ENCODE data around the gene SLC39A11. TPM values are rescaled to one million over a fixed set of nuclear protein-coding genes. Genes with fewer than 3 reads are reported as not detected.

Gene SLC39A11
- polyA plus RNA-seq, 1 of the 3 experiments (the other 2 are of a cell fraction) = 23.5 TPM

- TF ChIP-seq, protein P1, sequence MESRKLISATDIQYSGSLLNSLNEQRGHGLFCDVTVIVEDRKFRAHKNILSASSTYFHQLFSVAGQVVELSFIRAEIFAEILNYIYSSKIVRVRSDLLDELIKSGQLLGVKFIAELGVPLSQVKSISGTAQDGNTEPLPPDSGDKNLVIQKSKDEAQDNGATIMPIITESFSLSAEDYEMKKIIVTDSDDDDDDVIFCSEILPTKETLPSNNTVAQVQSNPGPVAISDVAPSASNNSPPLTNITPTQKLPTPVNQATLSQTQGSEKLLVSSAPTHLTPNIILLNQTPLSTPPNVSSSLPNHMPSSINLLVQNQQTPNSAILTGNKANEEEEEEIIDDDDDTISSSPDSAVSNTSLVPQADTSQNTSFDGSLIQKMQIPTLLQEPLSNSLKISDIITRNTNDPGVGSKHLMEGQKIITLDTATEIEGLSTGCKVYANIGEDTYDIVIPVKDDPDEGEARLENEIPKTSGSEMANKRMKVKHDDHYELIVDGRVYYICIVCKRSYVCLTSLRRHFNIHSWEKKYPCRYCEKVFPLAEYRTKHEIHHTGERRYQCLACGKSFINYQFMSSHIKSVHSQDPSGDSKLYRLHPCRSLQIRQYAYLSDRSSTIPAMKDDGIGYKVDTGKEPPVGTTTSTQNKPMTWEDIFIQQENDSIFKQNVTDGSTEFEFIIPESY (IDR thresholded peaks at IDR 0.05; ENCODE audit: borderline replicate concordance, low read depth) = no peak
These were observed 276.1 kb downstream of the SLC39A11 start (continued) for GRCh38 chr17:72816406-72816805.

DNA sequence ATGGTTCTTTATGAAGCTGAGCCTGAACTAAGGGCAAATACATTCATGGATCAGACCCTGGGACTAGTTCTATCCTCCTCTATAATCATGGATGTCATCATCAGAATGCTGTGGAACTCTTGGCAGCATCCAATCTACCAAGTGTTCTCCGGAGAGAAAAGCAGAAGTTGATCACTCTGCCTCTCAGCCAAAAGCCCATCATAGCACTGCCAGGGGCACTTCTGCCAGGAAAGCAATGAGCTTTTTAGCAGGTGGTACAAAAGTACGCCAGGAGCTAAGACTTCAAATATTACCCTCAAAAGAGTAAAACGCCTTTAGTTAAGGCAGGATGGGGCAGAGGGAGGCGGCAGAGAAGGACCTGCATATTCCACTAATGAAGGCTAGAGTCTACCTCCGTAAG, 279.0 kb downstream of the SLC39A11 start:
- CTCF ChIA-PET = interaction anchor here (0.7 to 1.4 kb wide), 3 partner anchors 17 to 376 kb away, joined by 3 read pairs; no protein-coding TSS in a partner anchor

More for the DNA sequence above, 279.0 kb downstream of the SLC39A11 start:
- Histone ChIP-seq H3K4me3 (ENCODE audit: low read depth in 2 of 2, low read length in 1 of 2) (no peak overlapping the region), H3K9me2 (no peaks in the 10 kb centered on the region), H4K20me1 (ENCODE audit: insufficient read depth) (no peaks in the 10 kb centered on the region), H3K4me2 (no peak overlapping the region), H3K36me3 (replicated peaks in 1 of 2; ENCODE audit: control insufficient read depth in 1 of 2, insufficient read depth in 2 of 2, low read length in 1 of 2) (peaks cover 0 to 10% of the 10 kb centered on the region in 2 experiments), H3K79me2 (ENCODE audit: insufficient read depth) (no peaks in the 10 kb centered on the region), H3K27ac (ENCODE audit: low read depth in 2 of 2, low read length in 1 of 2) (no peak overlapping the region), H3K27me3 (ENCODE audit: insufficient read depth) (no peaks in the 10 kb centered on the region), H2AFZ (ENCODE audit: low read depth) (no peak overlapping the region), H3F3A (replicated peaks; ENCODE audit: insufficient read depth) (no peaks in the 10 kb centered on the region), H3K9ac (no peak overlapping the region), H3K4me1 (ENCODE audit: control insufficient read depth in 1 of 2, insufficient read depth in 2 of 2, low read depth in 1 of 2, low read length in 1 of 2) (no peaks in the 10 kb centered on the region), H3K9me3 (no peaks in the 10 kb centered on the region)
- WGBS (ENCODE audit: low lambda C conversion rate) = 89% methylated on average over 5 of the region's 5 CpGs
- POLR2A ChIA-PET = no interaction called here
- TF ChIP-seq RXRA (IDR thresholded peaks at IDR 0.05; ENCODE audit: borderline replicate concordance, low read depth) (no peak), MEF2A (IDR thresholded peaks at IDR 0.05; ENCODE audit: borderline replicate concordance, low read depth) (no peak), EP300 (IDR thresholded peaks at IDR 0.05; ENCODE audit: borderline replicate concordance in 1 of 2, low read depth in 1 of 2, low read length in 1 of 2) (no peak), NRF1 (IDR thresholded peaks at IDR 0.05; ENCODE audit: low read depth, low read length) (no peak), MXI1 (IDR thresholded peaks at IDR 0.05; ENCODE audit: low read depth, low read length) (no peak), TEAD4 (IDR thresholded peaks at IDR 0.05; ENCODE audit: borderline replicate concordance, insufficient read depth) (no peak), FOXJ3 (CRISPR knock-in tag; IDR thresholded peaks at IDR 0.05) (no peak), REST (IDR thresholded peaks at IDR 0.05; ENCODE audit: low read depth, low read length) (no peak), POLR2AphosphoS5 (IDR thresholded peaks at IDR 0.05; ENCODE audit: low read depth, low read length) (no peak), USF2 (IDR thresholded peaks at IDR 0.05; ENCODE audit: borderline replicate concordance, low read depth, low read length) (no peak), YY1 (IDR thresholded peaks at IDR 0.05; ENCODE audit: low read depth) (no peak), CHD2 (IDR thresholded peaks at IDR 0.05; ENCODE audit: low read length, partially characterized antibody) (no peak)
- TF ChIP-seq, protein P2, sequence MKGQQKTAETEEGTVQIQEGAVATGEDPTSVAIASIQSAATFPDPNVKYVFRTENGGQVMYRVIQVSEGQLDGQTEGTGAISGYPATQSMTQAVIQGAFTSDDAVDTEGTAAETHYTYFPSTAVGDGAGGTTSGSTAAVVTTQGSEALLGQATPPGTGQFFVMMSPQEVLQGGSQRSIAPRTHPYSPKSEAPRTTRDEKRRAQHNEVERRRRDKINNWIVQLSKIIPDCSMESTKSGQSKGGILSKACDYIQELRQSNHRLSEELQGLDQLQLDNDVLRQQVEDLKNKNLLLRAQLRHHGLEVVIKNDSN (IDR thresholded peaks at IDR 0.05; ENCODE audit: borderline replicate concordance, low read depth) = no peak
- DNase-seq = no peak
